Neural crest cell (in vitro differentiated cells): ENCODE data around the gene CYB5D1. TPM values are rescaled to one million over a fixed set of nuclear protein-coding genes. Genes with fewer than 3 reads are reported as not detected.
A peak's percentile ranks its signal among the peaks of the same experiment; 100 is the strongest.

Source experiments
- DNase-seq: peaks from one replicate; pipeline ENCODE4 v3.0.0; 2021; ENCODE audit warnings: low read depth, mixed read lengths, low spot score
- H3K27ac Mint-ChIP-seq: one replicate; pipeline ENCODE4 v1.8.0; 2021; ENCODE audit warnings: mild to moderate bottlenecking, mixed read lengths; ENCODE audit not compliant: unreplicated experiment
- H3K27me3 Mint-ChIP-seq: 2 replicates; pipeline ENCODE4 v1.8.0; 2021; ENCODE audit warnings: low read depth, mild to moderate bottlenecking, mixed read lengths
- H3K36me3 Mint-ChIP-seq: 2 replicates; pipeline ENCODE4 v1.8.0; 2021; ENCODE audit warnings: low read depth, mild to moderate bottlenecking, mixed read lengths
- H3K4me1 Mint-ChIP-seq: 2 replicates; pipeline ENCODE4 v1.8.0; 2021; ENCODE audit warnings: mixed read lengths
- H3K4me3 Mint-ChIP-seq: one replicate; pipeline ENCODE4 v1.8.0; 2021; ENCODE audit warnings: mild to moderate bottlenecking, mixed read lengths
- H3K9me3 Mint-ChIP-seq: 2 replicates; pipeline ENCODE4 v1.8.0; 2021; ENCODE audit warnings: mixed read lengths
- CTCF ChIP-seq: fragments of 200-600 bp; sonication (generic); conservative IDR thresholded peaks from 2 replicates; pipeline ENCODE4 v1.5.0; 2021; ENCODE audit warnings: antibody characterized with exemption, mild to moderate bottlenecking
- total RNA-seq: library from RNA; stranded (reverse); gene quantifications from 2 replicates; pipeline ENCODE4 v1.2.1, GENCODE V29; 2021

The CYB5D1 gene
- total RNA-seq, 1 donor from 2014 or later, result 12.7 TPM

GRCh38 chr17:7838090-7839075, 19.4 kb upstream of the CYB5D1 start:
- no peak for TF ChIP-seq CTCF
- peak overlapping the region; percentile 93 for H3K27ac Mint-ChIP-seq
- peaks cover 18% of the 10 kb centered on the region for H3K27me3 Mint-ChIP-seq
- H3K36me3 Mint-ChIP-seq, result peaks cover 3% of the 10 kb centered on the region
- H3K4me3 Mint-ChIP-seq, result peak overlapping the region; percentile 96
- DNase-seq, result peak; percentile 58
- H3K9me3 Mint-ChIP-seq, result no peaks in the 10 kb centered on the region
- peaks cover 80% of the 10 kb centered on the region for H3K4me1 Mint-ChIP-seq

GRCh38 chr17:7839190-7839875, 18.5 kb upstream of the CYB5D1 start:
- peaks cover 3% of the 10 kb centered on the region for H3K36me3 Mint-ChIP-seq
- DNase-seq, result no peak
- peak overlapping the region; percentile 89 for H3K27ac Mint-ChIP-seq

GRCh38 chr17:7839876-7840261, 17.9 kb upstream of the CYB5D1 start:
- peaks cover 18% of the 10 kb centered on the region for H3K27me3 Mint-ChIP-seq
- H3K4me1 Mint-ChIP-seq, result peaks cover 80% of the 10 kb centered on the region
- no peak for TF ChIP-seq CTCF
- H3K27ac Mint-ChIP-seq, result no peak overlapping the region
- peaks cover 3% of the 10 kb centered on the region for H3K36me3 Mint-ChIP-seq
- DNase-seq, result no peak
- H3K9me3 Mint-ChIP-seq, result no peaks in the 10 kb centered on the region
- H3K4me3 Mint-ChIP-seq, result peak overlapping the region; percentile 93

More at GRCh38 chr17:7839190-7839875, 18.5 kb upstream of the CYB5D1 start:
- H3K4me3 Mint-ChIP-seq, result peak overlapping the region; percentile 93
- no peaks in the 10 kb centered on the region for H3K9me3 Mint-ChIP-seq
- peaks cover 82% of the 10 kb centered on the region for H3K4me1 Mint-ChIP-seq
- no peak for TF ChIP-seq CTCF
- H3K27me3 Mint-ChIP-seq, result peaks cover 17% of the 10 kb centered on the region

DNA sequence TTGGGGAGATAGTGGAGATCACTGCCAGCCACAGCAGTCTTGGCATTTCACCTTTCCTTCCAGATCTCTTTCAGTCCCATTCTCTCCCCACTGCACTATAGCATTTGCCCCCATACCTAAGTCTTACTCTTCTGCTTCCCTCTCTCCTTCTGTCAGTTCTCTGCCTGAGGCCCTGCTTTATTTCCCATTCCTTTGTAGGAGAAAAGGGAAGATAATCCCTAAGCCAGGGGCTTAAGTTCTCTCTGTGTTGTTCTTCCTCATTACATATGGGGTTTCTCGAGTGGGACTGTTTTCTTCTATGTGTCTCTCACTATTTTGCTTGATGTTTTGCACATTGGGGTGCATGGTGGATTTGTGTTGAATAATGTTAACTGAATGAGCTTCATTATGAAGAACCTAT, 17.4 kb upstream of the CYB5D1 start:
- DNase-seq, result no peak
- Mint-ChIP-seq H3K27me3 (peaks cover 15% of the 10 kb centered on the region), H3K36me3 (peaks cover 3% of the 10 kb centered on the region), H3K27ac (no peak overlapping the region), H3K4me3 (peak overlapping the region; percentile 93), H3K4me1 (peaks cover 74% of the 10 kb centered on the region), H3K9me3 (no peaks in the 10 kb centered on the region)
- TF ChIP-seq CTCF, result no peak

DNA sequence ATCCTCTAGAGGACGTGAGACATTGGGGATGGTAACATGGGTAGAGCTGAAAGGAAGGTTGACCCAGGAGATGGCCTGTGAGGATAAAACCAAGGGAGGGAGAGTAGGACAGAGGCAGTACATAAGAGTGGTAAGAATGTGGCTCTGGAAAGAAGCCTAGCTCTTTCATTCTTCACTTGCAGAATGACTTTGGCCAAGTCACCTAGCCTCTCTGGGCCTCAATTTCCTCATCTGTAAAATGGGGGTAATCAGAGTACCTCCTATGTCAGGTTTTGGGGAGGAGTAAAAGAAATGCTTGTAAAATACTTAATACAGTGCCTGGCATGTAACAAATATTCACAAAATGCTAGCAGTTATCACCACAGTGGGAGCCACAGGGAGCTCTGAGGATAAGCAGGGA, 16.9 kb upstream of the CYB5D1 start:
- no peak for DNase-seq
- H3K36me3 Mint-ChIP-seq, result peaks cover 3% of the 10 kb centered on the region
- no peaks in the 10 kb centered on the region for H3K9me3 Mint-ChIP-seq
- H3K27ac Mint-ChIP-seq, result peak overlapping the region; percentile 96
- TF ChIP-seq CTCF, result no peak
- H3K27me3 Mint-ChIP-seq, result peaks cover 15% of the 10 kb centered on the region
- H3K4me3 Mint-ChIP-seq, result peak overlapping the region; percentile 93
- H3K4me1 Mint-ChIP-seq, result peaks cover 74% of the 10 kb centered on the region
